ENCODE data around the gene DMRT1.

Gene DMRT1

DNA sequence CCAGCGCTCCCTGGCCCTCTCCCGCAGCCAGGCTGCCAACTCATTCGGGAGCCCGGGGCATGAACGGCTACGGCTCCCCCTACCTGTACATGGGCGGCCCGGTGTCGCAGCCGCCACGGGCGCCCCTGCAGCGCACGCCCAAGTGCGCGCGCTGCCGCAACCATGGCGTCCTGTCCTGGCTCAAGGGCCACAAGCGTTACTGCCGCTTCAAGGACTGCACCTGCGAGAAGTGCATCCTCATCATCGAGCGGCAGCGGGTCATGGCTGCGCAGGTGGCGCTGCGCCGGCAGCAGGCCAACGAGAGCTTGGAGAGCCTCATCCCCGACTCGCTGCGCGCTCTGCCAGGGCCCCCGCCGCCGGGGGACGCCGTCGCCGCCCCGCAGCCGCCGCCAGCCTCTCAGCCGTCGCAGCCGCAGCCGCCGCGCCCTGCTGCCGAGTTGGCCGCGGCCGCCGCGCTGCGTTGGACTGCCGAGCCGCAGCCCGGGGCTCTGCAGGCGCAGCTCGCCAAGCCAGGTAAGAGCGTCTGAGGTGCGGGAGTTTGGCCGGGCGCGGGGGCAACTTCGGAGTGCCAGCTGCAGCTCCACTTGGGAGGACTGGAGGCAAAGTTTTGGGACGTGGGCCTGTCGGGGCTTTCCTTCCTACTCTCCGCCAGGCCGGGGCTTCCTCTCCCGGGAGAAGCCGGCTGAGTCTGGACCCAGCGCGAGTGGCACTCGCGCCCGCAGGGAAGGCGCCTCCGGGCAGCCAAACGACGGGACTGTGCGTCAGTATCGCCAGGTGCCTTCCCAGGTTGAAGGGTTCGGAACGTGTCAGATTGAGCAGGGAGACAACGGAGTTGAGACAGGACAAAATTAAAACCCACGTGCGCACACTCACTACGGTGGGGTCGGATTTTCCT is 135.7 kb downstream of the DMRT1 start:
- H3K4me3 ChIP-seq (ENCODE audit: control insufficient read depth, low read depth, low read length) = no peak overlapping the region
- TF ChIP-seq, protein P1, sequence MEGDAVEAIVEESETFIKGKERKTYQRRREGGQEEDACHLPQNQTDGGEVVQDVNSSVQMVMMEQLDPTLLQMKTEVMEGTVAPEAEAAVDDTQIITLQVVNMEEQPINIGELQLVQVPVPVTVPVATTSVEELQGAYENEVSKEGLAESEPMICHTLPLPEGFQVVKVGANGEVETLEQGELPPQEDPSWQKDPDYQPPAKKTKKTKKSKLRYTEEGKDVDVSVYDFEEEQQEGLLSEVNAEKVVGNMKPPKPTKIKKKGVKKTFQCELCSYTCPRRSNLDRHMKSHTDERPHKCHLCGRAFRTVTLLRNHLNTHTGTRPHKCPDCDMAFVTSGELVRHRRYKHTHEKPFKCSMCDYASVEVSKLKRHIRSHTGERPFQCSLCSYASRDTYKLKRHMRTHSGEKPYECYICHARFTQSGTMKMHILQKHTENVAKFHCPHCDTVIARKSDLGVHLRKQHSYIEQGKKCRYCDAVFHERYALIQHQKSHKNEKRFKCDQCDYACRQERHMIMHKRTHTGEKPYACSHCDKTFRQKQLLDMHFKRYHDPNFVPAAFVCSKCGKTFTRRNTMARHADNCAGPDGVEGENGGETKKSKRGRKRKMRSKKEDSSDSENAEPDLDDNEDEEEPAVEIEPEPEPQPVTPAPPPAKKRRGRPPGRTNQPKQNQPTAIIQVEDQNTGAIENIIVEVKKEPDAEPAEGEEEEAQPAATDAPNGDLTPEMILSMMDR (conservative IDR thresholded peaks at IDR 0.05; ENCODE audit: control insufficient read depth, insufficient read depth, low read depth, low read length) = no peak
- no peak for DNase-seq (ENCODE audit: low read depth)

DNA sequence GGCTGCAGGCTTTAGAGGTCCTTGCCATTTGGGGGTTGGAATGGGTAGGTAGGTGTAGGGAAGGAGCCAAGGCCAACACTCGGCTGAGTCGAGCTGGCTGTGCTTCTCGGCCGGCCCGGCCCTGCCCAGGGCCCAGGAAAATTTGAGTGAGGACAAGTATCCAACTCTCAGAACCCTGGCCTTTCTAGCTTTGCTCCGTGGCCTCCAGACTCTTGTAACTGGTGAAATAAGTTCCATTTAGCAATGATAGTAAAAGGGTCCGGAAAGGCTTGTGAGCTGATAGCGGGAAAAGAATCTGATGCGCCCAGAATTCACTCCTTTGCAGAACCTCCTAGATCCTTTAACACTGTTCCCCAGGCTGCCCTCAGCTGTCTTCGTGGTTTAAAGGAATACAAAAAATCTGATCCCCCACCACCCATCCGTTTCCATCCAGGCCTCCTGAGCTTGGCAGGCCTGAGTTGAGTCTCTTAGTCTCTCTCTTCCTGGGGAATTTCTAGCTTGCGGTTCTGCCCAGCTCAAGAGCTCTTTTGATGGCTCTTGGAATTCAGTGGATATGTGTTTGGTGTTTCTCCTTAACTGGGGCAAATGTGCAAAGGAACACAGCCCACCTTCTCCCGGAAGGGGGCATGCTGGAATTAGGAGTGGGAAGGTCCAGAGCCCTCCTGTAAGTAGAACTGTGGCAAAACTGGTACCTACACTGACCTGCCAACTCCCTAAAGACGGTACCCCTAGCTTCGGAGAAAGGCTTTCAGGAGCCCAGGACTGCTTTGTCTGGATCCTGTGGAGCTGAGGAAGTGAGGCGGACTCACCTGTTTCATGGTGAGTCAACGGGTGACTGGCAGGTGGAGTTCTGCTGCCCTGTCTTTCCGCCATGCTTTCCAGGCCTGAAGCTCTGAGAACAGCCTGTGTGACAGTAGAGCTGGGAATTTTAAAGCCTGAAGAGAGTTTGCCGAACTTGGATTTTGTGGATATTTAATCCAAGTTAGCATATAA is 136.6 kb downstream of the DMRT1 start:
- no peak overlapping the region for H3K4me3 ChIP-seq (ENCODE audit: control insufficient read depth, low read depth, low read length)
- TF ChIP-seq, protein P1 (conservative IDR thresholded peaks at IDR 0.05; ENCODE audit: control insufficient read depth, insufficient read depth, low read depth, low read length) = no peak
- no peak for DNase-seq (ENCODE audit: low read depth)

DNA sequence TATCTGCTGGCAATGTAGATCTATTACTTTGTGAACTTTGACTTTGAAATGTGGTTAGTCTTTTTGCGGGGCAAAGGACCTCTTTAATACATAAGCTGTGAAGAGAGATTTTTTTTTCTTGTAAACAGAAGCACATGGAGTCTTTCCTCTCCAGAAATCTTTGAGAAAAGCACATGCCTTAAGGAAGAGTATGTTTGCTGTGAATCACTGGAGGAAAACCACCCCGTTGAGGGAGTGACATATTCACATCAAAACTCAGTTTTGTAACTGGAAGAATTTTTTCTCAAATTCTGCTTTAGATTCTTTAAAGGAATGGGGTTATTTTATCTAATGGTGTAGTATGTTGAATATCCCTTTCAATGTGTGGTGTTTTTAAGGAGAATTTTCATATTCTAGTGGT is 138.5 kb downstream of the DMRT1 start:
- TF ChIP-seq, protein P1 (conservative IDR thresholded peaks at IDR 0.05; ENCODE audit: control insufficient read depth, insufficient read depth, low read depth, low read length) = no peak
- no peak for DNase-seq (ENCODE audit: low read depth)
- H3K4me3 ChIP-seq (ENCODE audit: control insufficient read depth, low read depth, low read length) = no peak overlapping the region

DNA sequence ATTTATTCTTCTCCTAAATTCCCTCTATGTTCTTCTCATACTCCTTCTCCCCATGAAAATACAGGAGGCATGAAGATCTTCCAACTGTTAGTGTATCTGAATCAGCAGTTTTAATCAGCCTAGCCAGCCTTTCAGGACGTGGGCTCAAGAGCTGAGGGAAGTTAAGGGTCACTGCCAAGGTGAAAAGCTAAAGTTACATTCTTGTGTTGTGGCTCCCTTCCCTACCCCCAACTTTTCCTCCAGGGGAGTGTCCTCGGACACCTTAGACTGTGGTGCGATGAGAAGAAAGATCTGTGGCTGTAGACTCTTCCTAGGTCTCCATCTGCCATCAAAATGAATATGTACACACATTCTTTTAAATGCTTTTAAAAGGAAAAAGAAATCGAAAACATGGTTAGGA is 139.1 kb downstream of the DMRT1 start:
- TF ChIP-seq, protein P1 (conservative IDR thresholded peaks at IDR 0.05; ENCODE audit: control insufficient read depth, insufficient read depth, low read depth, low read length) = no peak
- DNase-seq (ENCODE audit: low read depth) = no peak
- no peak overlapping the region for H3K4me3 ChIP-seq (ENCODE audit: control insufficient read depth, low read depth, low read length)

DNA sequence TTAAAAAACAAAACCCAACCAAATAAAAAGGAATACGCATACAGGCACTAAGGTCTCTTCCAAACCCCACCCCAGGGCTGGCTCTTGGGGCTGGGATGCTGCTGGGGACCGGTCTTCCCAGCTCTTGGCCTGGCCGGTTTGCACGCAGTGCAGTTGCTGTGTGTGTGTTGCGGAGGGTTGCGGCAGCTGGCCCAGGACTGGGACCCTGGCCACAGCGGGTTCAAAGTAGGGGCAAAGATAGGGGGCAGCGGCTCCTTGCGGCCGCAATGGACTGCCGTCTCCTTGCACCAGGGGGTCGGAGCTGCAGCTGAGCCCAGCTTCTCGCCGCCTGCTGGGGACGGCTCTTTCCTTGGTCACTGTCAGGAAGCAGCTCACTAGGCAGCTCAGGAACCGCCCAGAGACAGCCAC is 140.0 kb downstream of the DMRT1 start:
- no peak overlapping the region for H3K4me3 ChIP-seq (ENCODE audit: control insufficient read depth, low read depth, low read length)
- DNase-seq (ENCODE audit: low read depth) = no peak
- TF ChIP-seq, protein P1 (conservative IDR thresholded peaks at IDR 0.05; ENCODE audit: control insufficient read depth, insufficient read depth, low read depth, low read length) = no peak

DNA sequence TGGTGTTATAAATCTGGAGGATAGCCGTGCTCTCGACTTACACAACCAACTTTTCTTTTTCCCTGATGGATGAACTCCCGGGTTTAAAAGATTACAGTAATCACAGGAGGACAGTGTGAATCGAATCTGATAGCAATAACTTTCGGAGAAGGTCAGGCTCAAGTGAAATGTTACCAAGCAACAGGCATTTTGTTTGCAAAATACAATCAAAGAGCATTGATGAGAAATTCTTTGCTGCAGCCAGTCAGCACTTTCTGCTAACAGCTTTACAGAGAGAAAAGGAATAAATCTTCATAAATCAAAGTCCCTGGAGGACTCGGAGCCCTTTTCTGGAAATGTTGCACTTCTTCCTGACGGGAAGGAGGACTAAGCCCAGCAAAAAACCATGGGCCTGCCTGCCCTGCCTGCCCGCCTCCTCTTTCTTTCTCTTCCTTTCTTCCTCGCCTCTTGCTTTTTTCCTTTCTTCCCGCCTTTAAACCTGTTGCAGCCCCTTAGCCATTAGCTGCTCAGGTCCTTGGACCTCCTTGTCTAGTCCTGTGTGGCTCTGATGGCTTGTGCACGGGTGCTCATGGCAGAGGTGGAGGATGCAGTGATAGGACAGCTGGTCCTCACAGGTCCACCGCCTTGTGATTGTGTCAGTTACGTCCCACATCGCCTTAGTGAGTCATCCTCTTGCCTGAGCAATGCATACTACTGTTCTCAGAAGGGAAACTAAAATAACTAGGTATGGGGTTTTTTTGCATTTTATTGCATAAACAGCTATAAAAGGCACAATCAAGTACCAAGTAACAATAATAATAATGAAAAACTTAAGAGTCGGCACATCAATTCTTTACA is 141.1 kb downstream of the DMRT1 start:
- no peak overlapping the region for H3K4me3 ChIP-seq (ENCODE audit: control insufficient read depth, low read depth, low read length)
- peak; percentile 62 for DNase-seq (ENCODE audit: low read depth)

More for the DNA sequence above, 141.1 kb downstream of the DMRT1 start:
- TF ChIP-seq, protein P1 (conservative IDR thresholded peaks at IDR 0.05; ENCODE audit: control insufficient read depth, insufficient read depth, low read depth, low read length) = no peak

All from fibroblast of mammary gland (primary cell).